PC-3 (cell line): ENCODE data around the gene IFIT2. TPM values are rescaled to one million over a fixed set of nuclear protein-coding genes. Genes with fewer than 3 reads are reported as not detected.

Experiments used
- ATAC-seq: fragments of 200-7000 bp; cut with Tn5 transposase; 2 replicates; pipeline ENCODE4 v1.9.1; 2020; ENCODE audit warnings: mild to moderate bottlenecking, moderate library complexity
- BruUV-seq: library from RNA; stranded (reverse); fragments of 400-500 nt; replicated peaks from 2 replicates; lab custom pipeline; 2021; lab: Mats Ljungman, UMichigan
- CTCF ChIA-PET: fragments of 300-600 bp; sonication (Branson Sonifier 250); formaldehyde crosslinking; loops from one replicate; lab custom pipeline; 2022; ENCODE audit warnings: antibody characterized with exemption; lab: Charles Lee
- POLR2A ChIA-PET: fragments of 300-600 bp; sonication (Branson Sonifier 250); formaldehyde crosslinking; loops from one replicate; lab custom pipeline; 2022; ENCODE audit warnings: antibody characterized with exemption; ENCODE audit not compliant: unreplicated experiment; lab: Charles Lee
- DNase-seq: peaks from one replicate; pipeline ENCODE4 v3.0.0-alpha.2; 2015
- H2AFZ ChIP-seq: fragments of 300-600 bp; sonication (generic); 2 replicates; pipeline ENCODE4 v1.6.0; 2016; ENCODE audit warnings: antibody characterized with exemption, low read length
- H3F3A ChIP-seq: fragments of 300-600 bp; sonication (generic); one replicate; pipeline ENCODE4 v1.6.0; 2017; ENCODE audit warnings: antibody characterized with exemption, low read length, control low read depth, mild to moderate bottlenecking; ENCODE audit not compliant: unreplicated experiment
- H3K27ac ChIP-seq: fragments of 300-600 bp; sonication (generic); 2 replicates; pipeline ENCODE4 v1.5.1; 2016; ENCODE audit warnings: mild to moderate bottlenecking, low read length
- H3K27me3 ChIP-seq: fragments of 300-600 bp; sonication (generic); 2 replicates; pipeline ENCODE4 v1.6.1; 2016; ENCODE audit warnings: low read length, mixed read lengths
- H3K36me3 ChIP-seq: fragments of 300-600 bp; sonication (generic); 2 replicates; pipeline ENCODE4 v1.6.1; 2016; ENCODE audit warnings: low read depth, mixed run types, low read length, mixed read lengths
- H3K4me1 ChIP-seq: fragments of 300-600 bp; sonication (generic); 2 replicates; pipeline ENCODE4 v1.5.1; 2016; ENCODE audit warnings: low read length; ENCODE audit not compliant: insufficient read depth
- H3K4me2 ChIP-seq: fragments of 300-600 bp; sonication (generic); 2 replicates; pipeline ENCODE4 v1.6.0; 2016; ENCODE audit warnings: low read length
- H3K4me3 ChIP-seq: fragments of 300-600 bp; sonication (generic); 2 replicates; pipeline ENCODE4 v1.5.1; 2016; ENCODE audit warnings: mild to moderate bottlenecking, low read length, mixed read lengths
- H3K79me2 ChIP-seq: fragments of 300-600 bp; sonication (generic); 2 replicates; pipeline ENCODE4 v1.6.1; 2017; ENCODE audit warnings: low read length, mixed read lengths
- H3K9ac ChIP-seq: fragments of 300-600 bp; sonication (generic); 2 replicates; pipeline ENCODE4 v1.6.0; 2016; ENCODE audit warnings: mild to moderate bottlenecking, low read length
- H3K9me2 ChIP-seq: fragments of 300-600 bp; sonication (generic); replicated peaks from 2 replicates; pipeline ENCODE4 v1.6.1; 2016; ENCODE audit warnings: mixed run types, low read length, mixed read lengths
- H3K9me3 ChIP-seq: fragments of 300-600 bp; sonication (generic); 2 replicates; pipeline ENCODE4 v1.6.1; 2016; ENCODE audit warnings: low read length, mixed read lengths
- H4K20me1 ChIP-seq: fragments of 300-600 bp; sonication (generic); 2 replicates; pipeline ENCODE4 v1.6.1; 2016; ENCODE audit warnings: low read length, mixed read lengths
- EZH2 ChIP-seq: fragments of 300-600 bp; sonication (generic); IDR thresholded peaks from one replicate; pipeline ENCODE4 v1.6.1; 2017; ENCODE audit warnings: antibody characterized with exemption, mild to moderate bottlenecking, low read length; ENCODE audit not compliant: unreplicated experiment
- EZH2phosphoT487 ChIP-seq: fragments of 300-600 bp; sonication (generic); IDR thresholded peaks from 2 replicates; pipeline ENCODE4 v1.6.1; 2018; ENCODE audit warnings: mild to moderate bottlenecking, antibody characterized with exemption, low read length, borderline replicate concordance
- intact Hi-C: fragments of 100-400 bp; cut with micrococcal nuclease; formaldehyde crosslinking; loops from 2 replicates; pipeline ENCODE4 v1.9.0; 2023
- total RNA-seq: library from RNA; depleted of rRNA; stranded (reverse); fragments of >200 nt; gene quantifications from 2 replicates; pipeline ENCODE4 v1.2.3, GENCODE V29; 2014
- TF ChIP-seq, protein P1 (sequence below): fragments of 300-600 bp; sonication (generic); conservative IDR thresholded peaks from 2 replicates; pipeline ENCODE4 v1.5.1; 2017; ENCODE audit warnings: antibody characterized with exemption, low read depth, mild to moderate bottlenecking, low read length

The IFIT2 gene
- total RNA-seq, 1 experiment from 2014 or later = 8.6 TPM

DNA sequence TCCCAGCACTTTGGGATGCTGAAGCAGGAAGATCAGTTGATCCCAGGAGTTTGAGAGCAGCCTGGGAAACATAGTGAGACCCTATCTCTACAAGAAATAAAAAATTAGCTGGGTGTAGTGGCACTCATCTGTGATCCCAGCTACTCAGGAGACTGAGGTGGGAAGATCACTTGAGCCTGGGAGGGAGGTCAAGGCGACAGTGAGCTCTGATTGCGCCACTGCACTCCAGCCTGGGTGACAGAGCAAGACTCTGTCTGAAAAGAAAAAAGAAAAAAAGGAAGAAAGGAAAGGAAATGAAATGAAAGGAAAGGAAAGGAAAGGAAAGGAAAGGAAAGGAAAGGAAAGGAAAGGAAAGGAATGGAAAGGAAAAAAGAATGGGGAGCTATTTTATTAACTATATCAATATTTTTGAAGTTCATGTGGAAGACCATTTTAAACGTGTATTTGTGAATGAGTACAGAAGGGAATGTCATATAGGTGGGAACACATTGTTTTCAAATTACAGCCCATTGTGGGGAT, 7.1 kb upstream of the IFIT2 start:
- Histone ChIP-seq H3K79me2 (no peaks in the 10 kb centered on the region), H3K9me2 (no peaks in the 10 kb centered on the region), H2AFZ (no peak overlapping the region), H4K20me1 (no peaks in the 10 kb centered on the region), H3K4me2 (no peak overlapping the region), H3F3A (no peaks in the 10 kb centered on the region), H3K27me3 (no peaks in the 10 kb centered on the region), H3K36me3 (peaks cover 28% of the 10 kb centered on the region), H3K9me3 (no peaks in the 10 kb centered on the region), H3K27ac (no peak overlapping the region), H3K4me3 (no peak overlapping the region), H3K4me1 (no peaks in the 10 kb centered on the region), H3K9ac (no peak overlapping the region)
- ATAC-seq = no peak
- no TSS peak for BruUV-seq
- ChIA-PET CTCF (no interaction called here), POLR2A (no interaction called here)
- intact Hi-C loops = no loop called here
- no peak for DNase-seq
- TF ChIP-seq, protein P1, sequence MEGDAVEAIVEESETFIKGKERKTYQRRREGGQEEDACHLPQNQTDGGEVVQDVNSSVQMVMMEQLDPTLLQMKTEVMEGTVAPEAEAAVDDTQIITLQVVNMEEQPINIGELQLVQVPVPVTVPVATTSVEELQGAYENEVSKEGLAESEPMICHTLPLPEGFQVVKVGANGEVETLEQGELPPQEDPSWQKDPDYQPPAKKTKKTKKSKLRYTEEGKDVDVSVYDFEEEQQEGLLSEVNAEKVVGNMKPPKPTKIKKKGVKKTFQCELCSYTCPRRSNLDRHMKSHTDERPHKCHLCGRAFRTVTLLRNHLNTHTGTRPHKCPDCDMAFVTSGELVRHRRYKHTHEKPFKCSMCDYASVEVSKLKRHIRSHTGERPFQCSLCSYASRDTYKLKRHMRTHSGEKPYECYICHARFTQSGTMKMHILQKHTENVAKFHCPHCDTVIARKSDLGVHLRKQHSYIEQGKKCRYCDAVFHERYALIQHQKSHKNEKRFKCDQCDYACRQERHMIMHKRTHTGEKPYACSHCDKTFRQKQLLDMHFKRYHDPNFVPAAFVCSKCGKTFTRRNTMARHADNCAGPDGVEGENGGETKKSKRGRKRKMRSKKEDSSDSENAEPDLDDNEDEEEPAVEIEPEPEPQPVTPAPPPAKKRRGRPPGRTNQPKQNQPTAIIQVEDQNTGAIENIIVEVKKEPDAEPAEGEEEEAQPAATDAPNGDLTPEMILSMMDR = no peak
- TF ChIP-seq EZH2phosphoT487 (no peak), EZH2 (no peak)

DNA sequence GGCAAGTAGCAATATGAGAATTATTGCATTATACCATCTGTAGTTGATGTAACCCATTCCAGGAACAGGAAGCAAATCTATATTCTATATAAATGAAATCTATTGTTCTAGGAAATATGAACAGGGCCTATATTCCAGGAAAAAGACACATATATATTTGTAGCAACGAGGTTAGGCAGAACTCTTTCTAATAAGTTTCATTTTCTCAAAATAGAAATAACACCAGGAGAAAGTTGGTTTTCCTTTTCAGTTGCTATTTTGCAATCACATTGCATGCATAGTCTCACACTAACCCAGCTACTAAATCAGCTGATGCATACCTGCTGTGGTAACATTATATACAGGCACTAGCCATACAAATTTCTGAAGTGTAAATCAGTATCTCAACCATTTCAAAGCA, 6.2 kb upstream of the IFIT2 start:
- no peak for DNase-seq
- TF ChIP-seq EZH2 (no peak), EZH2phosphoT487 (no peak)
- TF ChIP-seq, protein P1 = no peak
- H3K27ac ChIP-seq = no peak overlapping the region
- no peaks in the 10 kb centered on the region for H3K4me1 ChIP-seq
- POLR2A ChIA-PET = no interaction called here
- no peak overlapping the region for H3K4me3 ChIP-seq
- no peak overlapping the region for H3K9ac ChIP-seq
- CTCF ChIA-PET = no interaction called here
- no peaks in the 10 kb centered on the region for H3K9me3 ChIP-seq
- H4K20me1 ChIP-seq = no peaks in the 10 kb centered on the region
- no peaks in the 10 kb centered on the region for H3K27me3 ChIP-seq
- no peaks in the 10 kb centered on the region for H3F3A ChIP-seq
- H3K9me2 ChIP-seq = no peaks in the 10 kb centered on the region
- intact Hi-C loops = no loop called here
- peaks cover 28% of the 10 kb centered on the region for H3K36me3 ChIP-seq
- ATAC-seq = no peak
- H3K79me2 ChIP-seq = no peaks in the 10 kb centered on the region
- no peak overlapping the region for H3K4me2 ChIP-seq
- no TSS peak for BruUV-seq
- no peak overlapping the region for H2AFZ ChIP-seq

DNA sequence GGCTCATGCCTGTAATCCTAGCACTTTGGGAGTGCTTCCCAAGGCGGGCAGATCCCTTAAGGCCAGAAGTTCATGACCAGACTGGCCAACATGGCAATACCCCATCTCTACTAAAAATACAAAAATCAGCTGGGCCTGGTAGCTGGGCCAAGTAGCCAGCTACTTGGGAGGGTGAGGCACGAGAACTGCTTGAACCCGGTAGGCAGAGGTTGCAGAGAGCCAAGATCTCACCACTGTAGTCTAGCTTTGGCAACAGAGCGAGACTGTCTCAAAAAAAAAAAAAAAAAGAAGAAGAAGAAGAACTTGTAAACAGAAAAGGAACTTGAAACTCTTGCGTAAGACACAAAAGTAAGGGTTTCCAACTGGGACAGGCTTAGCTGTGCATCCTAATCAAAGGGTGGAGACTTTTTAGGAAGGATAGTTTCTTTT, 5.6 kb upstream of the IFIT2 start:
- no peaks in the 10 kb centered on the region for H4K20me1 ChIP-seq
- ChIA-PET CTCF (no interaction called here), POLR2A (no interaction called here)
- no peak overlapping the region for H3K9ac ChIP-seq
- DNase-seq (no peak), ATAC-seq (no peak)
- H3K9me3 ChIP-seq = no peaks in the 10 kb centered on the region
- no peak overlapping the region for H3K4me2 ChIP-seq
- no peak overlapping the region for H3K4me3 ChIP-seq
- H3K79me2 ChIP-seq = no peaks in the 10 kb centered on the region
- no peak overlapping the region for H3K27ac ChIP-seq
- no peaks in the 10 kb centered on the region for H3K9me2 ChIP-seq
- no TSS peak for BruUV-seq
- H3K4me1 ChIP-seq = peaks cover 5% of the 10 kb centered on the region
- no peaks in the 10 kb centered on the region for H3K27me3 ChIP-seq
- peaks cover 26% of the 10 kb centered on the region for H3K36me3 ChIP-seq
- no peaks in the 10 kb centered on the region for H3F3A ChIP-seq
- TF ChIP-seq, protein P1 = no peak
- TF ChIP-seq EZH2 = no peak
- intact Hi-C loops = no loop called here
- H2AFZ ChIP-seq = no peak overlapping the region
